Measurements from ENCODE around the gene CACNG6.

The CACNG6 gene

DNA sequence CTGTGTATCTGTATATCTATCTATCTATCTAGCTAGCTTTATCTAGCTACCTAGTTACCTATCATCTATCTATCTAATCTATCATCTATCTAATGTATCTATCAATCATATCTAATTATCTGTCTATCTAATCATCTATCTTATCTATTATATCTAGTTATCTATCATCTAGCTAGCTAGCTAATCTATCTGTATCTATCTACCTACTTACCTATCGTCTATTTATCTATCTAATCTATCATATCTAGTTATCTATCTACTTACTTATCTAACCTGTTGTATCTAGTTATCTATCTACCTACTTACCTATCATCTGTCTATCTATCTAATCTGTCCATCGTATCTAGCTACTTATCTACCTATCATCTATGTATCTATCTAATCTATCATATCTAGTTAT, 54.3 kb downstream of the CACNG6 start:
- DNase-seq (ENCODE audit: low read depth), result no peak

DNA sequence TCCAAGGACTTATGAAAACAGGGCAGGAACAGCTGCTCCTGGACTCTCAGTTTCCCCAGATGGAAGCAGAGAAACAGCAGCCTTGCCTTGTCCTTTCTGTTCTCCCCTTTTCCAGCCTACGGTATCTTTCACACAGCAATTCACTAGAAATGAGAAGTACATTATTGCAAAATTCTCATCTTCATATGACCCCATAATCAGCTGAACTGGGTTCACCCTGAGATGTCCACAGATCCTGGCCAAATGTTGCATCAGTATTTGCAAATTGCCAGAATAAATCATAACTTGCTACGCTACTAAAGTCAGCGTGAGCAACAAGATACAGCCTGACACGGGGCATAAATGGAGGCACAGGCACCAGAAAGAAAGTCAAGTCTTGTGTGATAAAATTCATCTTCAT, 56.2 kb downstream of the CACNG6 start:
- no peak for DNase-seq (ENCODE audit: low read depth)

Data from stimulated activated CD8-positive, alpha-beta memory T cell treated with anti-CD3 and anti-CD28 coated beads, Interleukin-15, amount 100 ng/mL, for 1 hour (primary cell).